ENCODE measurements around the gene WDR38. TPM values are rescaled to one million over a fixed set of nuclear protein-coding genes. Genes with fewer than 3 reads are reported as not detected.

WDR38 gene
- total and polyA plus RNA-seq, 2 of the 13 experiments (the other 11 are each of a cell fraction or from before 2014, with no cell fraction given) = not detected

GRCh38 chr9:124880501-124880900 lies 27.2 kb downstream of the WDR38 start (continued):
- TF ChIP-seq IRF9 (CRISPR knock-in tag; IDR thresholded peaks at IDR 0.05; ENCODE audit: borderline replicate concordance) (no peak), GMEB1 (CRISPR knock-in tag; IDR thresholded peaks at IDR 0.05; ENCODE audit: borderline replicate concordance) (no peak), SMARCC2 (IDR thresholded peaks at IDR 0.05) (no peak), KAT7 (CRISPR knock-in tag; IDR thresholded peaks at IDR 0.05; ENCODE audit: borderline replicate concordance) (no peak), ISL2 (CRISPR knock-in tag; IDR thresholded peaks at IDR 0.05) (no peak)

GRCh38 chr9:124881138-124881743 lies 28.0 kb downstream of the WDR38 start:
- FAIRE-seq (no peak), ATAC-seq (no peak), DNase-seq (ENCODE audit: low spot score) (no peak)
- Histone ChIP-seq H4K20me1 (ENCODE audit: insufficient read depth, low read length) (no peaks in the 10 kb centered on the region), H3K9ac (ENCODE audit: insufficient read depth, low read depth, low read length) (no peak overlapping the region), H3K27ac (ENCODE audit: extremely low read length, insufficient read depth, low read length) (no peak overlapping the region), H3K4me1 (ENCODE audit: insufficient read depth, low read length) (no peaks in the 10 kb centered on the region), H2AFZ (ENCODE audit: low read length) (no peak overlapping the region), H3K4me2 (ENCODE audit: low read depth, low read length) (no peak overlapping the region), H3K36me3 (replicated peaks in 1 of 2; ENCODE audit: control insufficient read depth in 1 of 2, insufficient read depth in 2 of 2, low read length in 2 of 2) (peaks cover 18 to 65% of the 10 kb centered on the region in 2 experiments; a peak in 4 of 5 replicates), H3K4me3 (replicated peaks in 1 of 3; ENCODE audit: insufficient read depth in 1 of 3, low read depth in 2 of 3, low read length in 3 of 3) (no peak overlapping the region), H3K9me3 (ENCODE audit: low read length) (no peaks in the 10 kb centered on the region), H3K79me2 (ENCODE audit: insufficient read depth, low read length) (no peaks in the 10 kb centered on the region), H3K27me3 (ENCODE audit: control insufficient read depth in 1 of 2, insufficient read depth in 2 of 2, low read length in 2 of 2) (no peaks in the 10 kb centered on the region)
- no TSS peak for BruUV-seq (replicated peaks)
- TF ChIP-seq RFXAP (CRISPR knock-in tag; IDR thresholded peaks at IDR 0.05; ENCODE audit: borderline replicate concordance) (no peak), HINFP (CRISPR knock-in tag; IDR thresholded peaks at IDR 0.05; ENCODE audit: low read depth) (no peak), KMT2A (CRISPR knock-in tag; IDR thresholded peaks at IDR 0.05) (no peak)
- intact Hi-C loops (cut with micrococcal nuclease; ENCODE audit: unreplicated experiment) = no loop called here
- WGBS (ENCODE audit: low lambda C conversion rate) = 97% methylated on average over 5 of the region's 16 CpGs
- ChIA-PET CTCF (ENCODE audit: low intra/inter-chr PET ratio, low total read pairs) (no interaction called here), POLR2A (no interaction called here)
- in situ Hi-C loops (cut with HindIII; ENCODE audit: extremely low pct_ligation_motif_present, low pct_unique_long_range_greater_than_20kb) = no loop called here
